ENCODE measurements around the gene FHIT.

DNA sequence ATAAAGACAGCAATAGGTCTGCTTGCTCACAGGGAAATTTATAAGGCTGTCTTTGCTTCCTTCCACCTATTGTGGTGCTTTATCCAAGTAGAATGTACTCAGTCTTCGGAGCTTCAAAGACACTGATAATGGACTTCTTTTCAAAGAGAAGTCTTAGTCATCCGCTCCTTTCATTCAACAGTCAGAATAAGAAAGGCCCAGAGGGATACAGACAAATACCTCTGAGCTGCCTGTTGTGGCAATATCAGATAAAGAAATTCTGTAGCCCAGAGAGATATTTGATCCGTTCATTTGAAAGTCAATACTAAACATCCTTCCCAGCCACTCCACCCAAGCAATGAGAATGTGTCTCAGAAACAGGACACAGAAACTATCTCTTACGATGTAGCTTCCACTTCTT lies 110.0 kb downstream of the FHIT start:
- TF ChIP-seq POLR2AphosphoS5 (IDR thresholded peaks at IDR 0.05) = no peak
- TF ChIP-seq, protein P1, sequence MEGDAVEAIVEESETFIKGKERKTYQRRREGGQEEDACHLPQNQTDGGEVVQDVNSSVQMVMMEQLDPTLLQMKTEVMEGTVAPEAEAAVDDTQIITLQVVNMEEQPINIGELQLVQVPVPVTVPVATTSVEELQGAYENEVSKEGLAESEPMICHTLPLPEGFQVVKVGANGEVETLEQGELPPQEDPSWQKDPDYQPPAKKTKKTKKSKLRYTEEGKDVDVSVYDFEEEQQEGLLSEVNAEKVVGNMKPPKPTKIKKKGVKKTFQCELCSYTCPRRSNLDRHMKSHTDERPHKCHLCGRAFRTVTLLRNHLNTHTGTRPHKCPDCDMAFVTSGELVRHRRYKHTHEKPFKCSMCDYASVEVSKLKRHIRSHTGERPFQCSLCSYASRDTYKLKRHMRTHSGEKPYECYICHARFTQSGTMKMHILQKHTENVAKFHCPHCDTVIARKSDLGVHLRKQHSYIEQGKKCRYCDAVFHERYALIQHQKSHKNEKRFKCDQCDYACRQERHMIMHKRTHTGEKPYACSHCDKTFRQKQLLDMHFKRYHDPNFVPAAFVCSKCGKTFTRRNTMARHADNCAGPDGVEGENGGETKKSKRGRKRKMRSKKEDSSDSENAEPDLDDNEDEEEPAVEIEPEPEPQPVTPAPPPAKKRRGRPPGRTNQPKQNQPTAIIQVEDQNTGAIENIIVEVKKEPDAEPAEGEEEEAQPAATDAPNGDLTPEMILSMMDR (IDR thresholded peaks at IDR 0.05) = no peak

Measured in esophagus muscularis mucosa (tissue), 3 donors.